AG10803 (cell line): ENCODE data around the gene BAIAP2.
A peak's percentile ranks its signal among the peaks of the same experiment; 100 is the strongest.

Experiments used
- DNase-seq: peaks from one replicate; pipeline ENCODE4 v3.0.0; 2010; ENCODE audit warnings: low read depth
- H3K4me3 ChIP-seq: 2 replicates; pipeline ENCODE4 v1.5.1; 2011; ENCODE audit warnings: mild to moderate bottlenecking, low read length, control low read depth
- CTCF ChIP-seq: conservative IDR thresholded peaks from 2 replicates; pipeline ENCODE4 v1.5.1; 2011; ENCODE audit warnings: mild to moderate bottlenecking, low read length, control low read depth, inconsistent platforms

The BAIAP2 gene

GRCh38 chr17:81002409-81003361 is 32.3 kb upstream of the BAIAP2 start:
- no peak for TF ChIP-seq CTCF
- H3K4me3 ChIP-seq: no peak overlapping the region
- peak; percentile 52 for DNase-seq

GRCh38 chr17:81003711-81004475 is 31.1 kb upstream of the BAIAP2 start:
- peak overlapping the region; percentile 10; the same call in 1 of the 2 replicates for H3K4me3 ChIP-seq
- DNase-seq: no peak
- TF ChIP-seq CTCF: no peak

GRCh38 chr17:81006891-81007290 is 28.1 kb upstream of the BAIAP2 start:
- no peak overlapping the region for H3K4me3 ChIP-seq
- DNase-seq: no peak
- no peak for TF ChIP-seq CTCF

GRCh38 chr17:81008140-81008539 is 26.8 kb upstream of the BAIAP2 start:
- DNase-seq: no peak
- TF ChIP-seq CTCF: no peak
- H3K4me3 ChIP-seq: no peak overlapping the region

GRCh38 chr17:81009136-81009535 is 25.8 kb upstream of the BAIAP2 start:
- no peak for TF ChIP-seq CTCF
- DNase-seq: no peak
- H3K4me3 ChIP-seq: no peak overlapping the region

- no peak for DNase-seq
- no peak for TF ChIP-seq CTCF
- no peak overlapping the region for H3K4me3 ChIP-seq
Measured at GRCh38 chr17:81010935-81011334, 24.0 kb upstream of the BAIAP2 start.
